Measurements from ENCODE around the gene TCIRG1.
"Not testable (repeated sequence)": the region's sequence is repeated elsewhere in the genome, so short reads cannot be mapped to it uniquely, and the experiment has no call there.

DNA sequence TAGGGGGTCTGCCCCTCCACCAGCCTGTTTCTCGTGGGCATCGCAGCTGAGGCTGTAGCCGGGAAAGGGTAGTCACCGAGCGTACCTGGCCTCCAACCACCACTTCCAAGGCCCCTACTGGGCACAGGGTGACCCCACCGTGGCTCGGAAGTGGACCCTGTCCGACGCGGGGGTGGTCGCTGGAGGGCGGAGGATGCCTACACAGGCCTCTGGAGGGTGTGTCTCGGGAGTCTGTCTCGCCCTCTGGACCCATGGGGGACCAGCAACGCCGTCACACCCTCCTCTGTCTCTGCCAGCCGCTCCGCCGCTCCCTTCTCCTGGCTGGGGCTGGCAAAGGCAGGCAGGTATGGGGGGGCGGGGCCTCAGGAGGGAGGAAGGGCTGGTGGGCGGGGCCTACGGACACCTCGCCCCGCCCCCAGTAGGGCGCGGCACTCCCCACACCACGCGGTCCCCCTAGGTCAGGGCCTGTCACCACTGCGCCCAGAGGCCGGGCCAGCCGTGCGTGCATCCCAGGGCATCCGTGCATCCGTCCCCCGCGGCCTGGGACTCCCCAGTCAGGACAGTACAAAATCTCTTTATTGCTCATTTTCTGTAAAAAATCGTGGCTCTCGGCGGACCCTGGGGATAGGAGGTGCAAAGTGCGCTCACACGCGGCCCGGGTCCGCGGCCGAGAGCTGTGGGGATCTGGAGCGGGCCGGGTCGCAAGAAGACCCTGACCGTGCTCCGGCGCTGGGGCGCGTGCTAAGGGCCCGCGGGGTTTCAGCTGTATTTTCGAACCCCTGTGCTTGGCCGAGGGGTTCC is 48.1 kb upstream of the TCIRG1 start:
- TF ChIP-seq, protein P1, sequence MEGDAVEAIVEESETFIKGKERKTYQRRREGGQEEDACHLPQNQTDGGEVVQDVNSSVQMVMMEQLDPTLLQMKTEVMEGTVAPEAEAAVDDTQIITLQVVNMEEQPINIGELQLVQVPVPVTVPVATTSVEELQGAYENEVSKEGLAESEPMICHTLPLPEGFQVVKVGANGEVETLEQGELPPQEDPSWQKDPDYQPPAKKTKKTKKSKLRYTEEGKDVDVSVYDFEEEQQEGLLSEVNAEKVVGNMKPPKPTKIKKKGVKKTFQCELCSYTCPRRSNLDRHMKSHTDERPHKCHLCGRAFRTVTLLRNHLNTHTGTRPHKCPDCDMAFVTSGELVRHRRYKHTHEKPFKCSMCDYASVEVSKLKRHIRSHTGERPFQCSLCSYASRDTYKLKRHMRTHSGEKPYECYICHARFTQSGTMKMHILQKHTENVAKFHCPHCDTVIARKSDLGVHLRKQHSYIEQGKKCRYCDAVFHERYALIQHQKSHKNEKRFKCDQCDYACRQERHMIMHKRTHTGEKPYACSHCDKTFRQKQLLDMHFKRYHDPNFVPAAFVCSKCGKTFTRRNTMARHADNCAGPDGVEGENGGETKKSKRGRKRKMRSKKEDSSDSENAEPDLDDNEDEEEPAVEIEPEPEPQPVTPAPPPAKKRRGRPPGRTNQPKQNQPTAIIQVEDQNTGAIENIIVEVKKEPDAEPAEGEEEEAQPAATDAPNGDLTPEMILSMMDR (IDR thresholded peaks at IDR 0.05): not testable (repeated sequence)
- not testable (repeated sequence) for TF ChIP-seq RELA (CRISPR knock-in tag; IDR thresholded peaks at IDR 0.05; ENCODE audit: borderline replicate concordance); FOXJ3 (CRISPR knock-in tag; IDR thresholded peaks at IDR 0.05; ENCODE audit: borderline replicate concordance); ZNF416 (CRISPR knock-in tag; IDR thresholded peaks at IDR 0.05); TEAD4 (CRISPR knock-in tag; IDR thresholded peaks at IDR 0.05); IRF1 (CRISPR knock-in tag; IDR thresholded peaks at IDR 0.05); CREM (CRISPR knock-in tag; IDR thresholded peaks at IDR 0.05); FOXP1 (CRISPR knock-in tag; IDR thresholded peaks at IDR 0.05; ENCODE audit: borderline replicate concordance)
- TF ChIP-seq FOXK1 (CRISPR knock-in tag; IDR thresholded peaks at IDR 0.05) (0 out of 2 replicates have a peak, but pooled peaks have one; percentile 64), MAX (CRISPR knock-in tag; IDR thresholded peaks at IDR 0.05) (peak; percentile 91), CREB1 (CRISPR knock-in tag; IDR thresholded peaks at IDR 0.05) (0 out of 2 replicates have a peak, but pooled peaks have one; percentile 45)

Data from WTC11 (cell line).